GM18873 (cell line): ENCODE results near the gene GPRC5A.
"Not testable (repeated sequence)": the region's sequence is repeated elsewhere in the genome, so short reads cannot be mapped to it uniquely, and the experiment has no call there.

Experiments
- ATAC-seq: cut with Tn5 transposase; IDR thresholded peaks from one replicate; pipeline ENCODE4 v1.9.1; 2021; ENCODE audit warnings: mild to moderate bottlenecking, moderate library complexity, moderate number of reproducible peaks; ENCODE audit not compliant: unreplicated experiment, low FRiP score

Gene GPRC5A, protein sequence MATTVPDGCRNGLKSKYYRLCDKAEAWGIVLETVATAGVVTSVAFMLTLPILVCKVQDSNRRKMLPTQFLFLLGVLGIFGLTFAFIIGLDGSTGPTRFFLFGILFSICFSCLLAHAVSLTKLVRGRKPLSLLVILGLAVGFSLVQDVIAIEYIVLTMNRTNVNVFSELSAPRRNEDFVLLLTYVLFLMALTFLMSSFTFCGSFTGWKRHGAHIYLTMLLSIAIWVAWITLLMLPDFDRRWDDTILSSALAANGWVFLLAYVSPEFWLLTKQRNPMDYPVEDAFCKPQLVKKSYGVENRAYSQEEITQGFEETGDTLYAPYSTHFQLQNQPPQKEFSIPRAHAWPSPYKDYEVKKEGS

DNA sequence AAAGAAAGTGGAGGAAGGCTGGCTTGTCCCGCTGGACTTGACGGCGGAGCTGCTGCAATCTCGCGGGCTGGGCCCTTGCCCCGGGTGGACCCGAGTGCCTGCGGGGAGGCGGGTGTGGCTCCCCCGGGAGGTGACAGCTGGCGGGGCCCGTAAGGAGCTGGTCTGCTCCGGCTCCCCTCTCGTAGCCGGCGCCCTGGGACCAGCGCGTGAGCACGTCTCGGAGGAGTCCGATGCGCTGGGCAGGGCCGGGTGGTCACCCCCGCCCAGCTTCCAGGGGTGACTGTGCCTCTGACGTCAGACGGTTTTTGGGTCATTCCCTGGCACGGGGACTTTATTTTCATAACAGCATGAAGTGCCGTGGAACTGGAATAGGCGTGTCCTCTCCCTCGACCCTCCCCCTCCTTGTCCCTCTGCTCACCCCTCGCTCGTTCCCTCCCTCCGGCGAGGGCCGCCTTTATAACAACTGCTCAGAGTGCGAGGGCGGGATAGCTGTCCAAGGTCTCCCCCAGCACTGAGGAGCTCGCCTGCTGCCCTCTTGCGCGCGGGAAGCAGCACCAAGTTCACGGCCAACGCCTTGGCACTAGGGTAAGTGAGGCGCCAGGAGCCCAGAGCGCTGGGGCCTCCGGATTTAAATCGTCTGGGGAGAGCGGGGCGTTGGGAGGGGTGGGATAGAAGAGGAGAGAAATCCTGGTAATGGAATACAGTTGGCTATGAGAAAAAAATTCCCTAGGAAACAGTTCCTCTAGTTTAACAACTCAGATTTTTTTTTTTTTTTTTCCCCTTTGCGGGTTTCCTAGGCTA, at the start of gene GPRC5A:
TSS of gene GPRC5A (plus strand) at position 483 of the 801 bp plus-strand sequence. CDS start 16,688 bp downstream, outside the sequence.
- no peak for ATAC-seq

DNA sequence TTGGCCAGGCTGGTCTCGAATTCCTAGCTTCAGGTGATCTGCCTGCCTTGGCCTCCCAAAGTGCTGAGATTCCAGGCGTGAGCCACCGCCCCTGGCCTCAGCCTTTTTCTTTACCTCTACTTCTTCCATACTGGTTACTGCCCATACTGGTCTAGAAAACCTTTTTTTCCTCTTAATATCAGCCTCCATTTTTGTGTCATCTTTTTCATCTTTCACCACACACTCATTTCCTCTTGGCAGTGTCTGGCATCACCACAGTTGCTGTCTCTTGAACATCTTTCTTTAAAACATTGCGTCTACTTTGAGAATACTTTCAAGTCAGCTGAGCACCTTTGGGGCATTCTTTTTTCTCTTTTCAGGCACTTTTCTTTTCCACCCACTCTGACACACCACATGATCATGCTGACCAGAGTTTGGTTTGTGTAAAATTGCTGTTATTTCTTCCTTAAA, 45.5 kb upstream of the GPRC5A start:
- ATAC-seq: no peak

DNA sequence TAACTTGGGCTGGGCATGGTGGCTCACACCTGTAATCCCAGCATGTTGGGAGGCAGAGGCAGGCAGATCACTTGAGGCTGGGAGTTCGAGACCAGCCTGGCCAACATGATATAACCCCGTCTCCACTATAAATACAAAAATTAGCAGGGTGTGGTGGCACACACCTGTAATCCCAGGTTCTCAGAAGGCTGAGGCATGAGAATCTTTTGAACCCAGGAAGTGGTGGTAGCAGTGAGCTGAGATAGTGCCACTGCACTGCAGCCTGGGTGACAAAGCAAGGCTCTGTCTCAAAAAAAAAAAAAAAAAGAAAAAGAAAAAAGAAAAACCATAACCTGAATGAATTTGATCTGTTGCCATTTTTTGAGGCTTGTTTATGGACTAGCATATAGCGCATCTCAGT, 44.6 kb upstream of the GPRC5A start:
- ATAC-seq: not testable (repeated sequence)

DNA sequence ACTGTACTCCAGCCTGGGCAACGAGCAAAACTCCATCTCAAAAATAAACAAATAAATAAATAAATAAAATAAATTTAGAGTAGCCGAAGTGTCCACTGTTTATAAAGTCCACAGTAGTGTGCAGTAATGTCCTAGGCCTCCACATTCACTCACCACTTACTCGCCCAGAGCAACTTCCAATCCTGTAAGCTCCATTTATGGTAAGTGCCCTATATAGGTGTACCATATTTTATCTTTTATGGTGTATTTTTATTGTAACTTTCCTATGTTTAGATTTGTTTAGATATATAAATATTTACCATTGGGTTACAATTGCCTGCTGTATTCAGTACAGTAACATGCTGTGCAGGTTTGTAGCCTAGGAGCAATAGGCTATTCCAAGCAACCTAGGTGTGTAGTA, 37.9 kb upstream of the GPRC5A start:
- no peak for ATAC-seq

DNA sequence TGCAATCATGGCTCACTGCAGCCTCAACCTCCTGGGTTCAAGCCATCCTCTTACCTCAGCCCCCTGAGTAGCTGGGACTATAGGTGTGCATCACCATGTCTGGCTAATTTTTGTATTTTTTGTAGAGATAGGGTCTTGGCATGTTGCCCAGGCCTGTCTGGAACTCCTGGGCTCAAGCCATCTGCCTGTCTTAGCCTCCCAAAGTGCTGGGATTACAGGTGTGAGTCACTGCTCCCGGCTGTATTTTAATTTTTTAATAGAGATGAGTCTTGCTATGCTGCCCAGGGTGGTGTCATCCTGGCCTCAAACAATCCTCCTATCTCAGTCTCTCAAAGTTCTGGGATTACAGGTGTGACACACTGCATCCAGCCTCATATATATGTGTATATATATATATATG, 31.7 kb upstream of the GPRC5A start:
- no peak for ATAC-seq

DNA sequence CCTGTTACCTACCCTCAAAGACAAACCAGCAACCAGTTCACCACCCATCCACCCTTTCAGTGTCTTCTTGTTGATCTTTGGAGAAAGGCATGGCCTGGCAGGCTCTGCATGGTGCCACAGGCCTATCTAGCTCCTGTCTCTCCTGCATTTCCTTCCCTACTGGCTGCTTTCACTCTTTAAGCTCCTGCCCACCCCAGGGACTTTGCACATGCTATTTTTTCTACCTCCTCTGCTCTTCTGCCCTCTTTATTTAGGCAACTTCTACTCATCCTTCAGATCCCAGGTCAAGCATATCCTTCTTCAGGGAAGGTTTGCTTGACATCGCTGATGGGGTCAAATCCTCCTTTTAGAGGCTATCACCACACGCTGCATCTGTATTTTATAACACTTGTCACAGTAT, 27.1 kb upstream of the GPRC5A start:
- no peak for ATAC-seq

DNA sequence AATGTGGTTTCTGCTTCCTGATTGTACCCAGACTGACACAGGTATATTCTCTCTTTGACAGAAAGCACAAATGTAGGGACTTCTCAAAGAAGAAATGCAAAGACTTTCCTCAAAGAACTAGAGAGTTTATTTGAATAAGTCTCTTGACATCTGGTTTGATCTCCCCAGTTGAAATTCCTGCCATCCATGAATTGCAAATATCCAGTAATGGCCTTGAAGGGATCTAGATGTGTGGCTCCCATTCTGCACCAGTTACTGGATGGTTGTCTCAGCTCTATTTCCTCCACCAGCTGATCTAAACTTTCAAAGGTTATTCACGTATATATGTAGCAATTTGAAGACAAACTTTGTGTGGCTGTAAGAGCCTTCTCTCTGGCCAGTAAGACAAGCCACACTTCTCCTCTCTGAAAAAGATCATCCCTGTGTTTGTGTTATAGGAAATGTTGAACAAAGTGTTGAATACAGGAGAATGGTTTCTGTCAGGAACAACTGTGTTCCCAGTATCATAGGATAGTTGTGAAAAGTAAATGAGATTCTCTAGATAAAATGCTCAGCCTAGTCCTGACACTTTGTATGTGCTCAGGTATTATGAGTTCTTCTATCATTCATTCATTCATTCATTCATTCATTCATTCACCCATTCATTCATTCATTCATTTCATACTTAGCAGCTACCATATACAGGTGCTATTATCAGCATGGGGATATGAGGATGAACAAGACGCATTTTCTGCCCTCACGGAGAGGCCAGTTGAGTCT, 22.7 kb upstream of the GPRC5A start:
- no peak for ATAC-seq

DNA sequence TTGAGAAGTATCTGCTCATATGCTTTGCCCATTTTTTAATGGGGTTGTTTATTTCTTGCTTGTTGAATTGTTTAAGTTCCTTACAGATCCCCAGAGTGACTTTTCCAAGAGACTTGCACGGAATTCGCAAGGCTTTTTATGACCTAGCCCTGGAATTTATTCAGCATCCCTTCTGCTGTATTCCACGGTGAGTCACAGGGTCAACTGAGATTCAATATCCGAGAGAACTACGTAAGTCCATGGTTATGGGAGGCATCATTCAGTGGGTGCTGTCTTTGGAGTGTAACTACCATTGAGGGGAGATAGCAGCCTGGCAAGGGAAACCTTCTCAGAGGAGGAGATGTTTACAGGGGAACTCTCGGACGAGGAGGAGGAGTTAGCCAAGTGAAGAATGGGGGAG, 20.9 kb upstream of the GPRC5A start:
- ATAC-seq: no peak

DNA sequence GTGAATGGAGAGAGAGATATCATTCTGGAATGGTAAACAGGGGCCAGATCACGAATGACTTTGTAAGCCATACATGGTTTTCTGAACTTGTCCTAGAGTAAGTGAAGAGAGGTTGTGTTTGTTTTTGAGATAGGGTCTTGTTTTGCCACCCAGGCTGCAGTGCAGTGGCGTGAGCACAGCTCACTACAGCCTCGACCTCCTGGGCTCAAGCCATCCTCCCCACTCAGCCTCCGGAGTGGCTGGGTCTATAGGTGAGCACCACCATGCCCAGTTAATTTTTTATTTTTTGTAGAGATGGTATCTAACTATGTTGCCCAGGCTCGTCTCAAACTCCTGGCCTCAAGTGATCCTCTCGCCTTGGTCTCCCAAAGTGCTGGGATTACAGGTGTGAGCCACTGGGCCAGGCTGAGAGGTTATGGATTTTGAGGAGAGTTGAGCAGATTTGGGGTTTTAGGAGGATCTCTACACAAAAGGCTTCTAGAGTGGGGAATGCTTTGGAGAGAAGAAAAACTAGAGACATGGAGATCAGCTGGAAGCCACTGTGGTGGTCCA, 19.7 kb upstream of the GPRC5A start:
- no peak for ATAC-seq

DNA sequence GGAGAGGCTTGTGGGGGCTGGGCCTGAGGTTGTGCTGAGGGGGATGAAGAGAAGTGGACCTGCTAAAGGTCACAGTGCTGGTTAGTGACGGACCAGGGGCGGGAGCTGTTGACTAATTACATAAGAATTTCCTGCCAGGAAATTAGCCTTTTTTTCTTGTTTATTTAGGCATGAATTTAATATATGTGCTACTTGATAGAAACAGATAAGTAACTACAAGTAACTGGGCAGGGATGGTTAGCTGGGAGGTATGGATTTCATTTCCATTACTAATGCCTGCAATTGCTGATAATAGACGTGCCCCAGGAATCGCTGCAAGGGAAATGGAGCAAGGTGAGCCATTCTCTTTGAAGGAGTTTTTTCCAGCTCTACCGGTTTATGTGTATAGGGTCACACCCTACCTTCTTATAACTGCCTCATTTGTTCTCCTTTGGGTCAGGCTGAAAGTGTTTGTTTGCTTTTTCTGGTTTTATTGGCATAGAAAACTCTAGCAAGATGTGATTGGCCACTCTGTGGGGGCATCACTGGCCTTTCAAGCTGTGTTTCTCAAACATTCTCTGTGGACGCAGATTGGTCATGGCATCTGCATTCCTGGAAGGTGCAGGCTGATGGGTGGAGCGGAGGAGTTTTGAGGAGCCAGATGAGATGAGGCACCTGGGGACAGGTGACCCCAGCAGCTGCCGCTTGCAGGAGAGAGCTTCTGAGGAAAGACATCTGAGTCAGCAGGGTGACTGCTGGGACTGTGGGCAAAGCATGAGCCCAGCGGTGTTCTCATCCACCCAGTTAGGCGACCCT, 19.0 kb upstream of the GPRC5A start:
- ATAC-seq: no peak

DNA sequence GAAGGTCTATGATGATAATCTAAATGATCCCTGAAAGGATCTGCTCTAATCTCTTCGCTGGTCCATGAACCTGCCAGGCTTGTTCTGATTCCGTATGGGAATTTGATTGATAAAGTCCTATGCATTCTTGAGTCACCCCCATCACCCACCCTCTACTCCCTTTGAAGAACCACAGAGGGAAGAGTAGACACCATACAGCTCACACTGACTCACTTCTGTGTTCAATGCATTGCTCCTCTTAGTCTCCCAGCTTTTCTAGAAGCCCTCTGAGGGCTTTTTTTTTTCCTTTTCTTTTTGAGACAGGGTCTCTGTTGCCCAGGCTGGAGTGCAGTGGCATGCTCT, 18.5 kb upstream of the GPRC5A start:
- no peak for ATAC-seq

DNA sequence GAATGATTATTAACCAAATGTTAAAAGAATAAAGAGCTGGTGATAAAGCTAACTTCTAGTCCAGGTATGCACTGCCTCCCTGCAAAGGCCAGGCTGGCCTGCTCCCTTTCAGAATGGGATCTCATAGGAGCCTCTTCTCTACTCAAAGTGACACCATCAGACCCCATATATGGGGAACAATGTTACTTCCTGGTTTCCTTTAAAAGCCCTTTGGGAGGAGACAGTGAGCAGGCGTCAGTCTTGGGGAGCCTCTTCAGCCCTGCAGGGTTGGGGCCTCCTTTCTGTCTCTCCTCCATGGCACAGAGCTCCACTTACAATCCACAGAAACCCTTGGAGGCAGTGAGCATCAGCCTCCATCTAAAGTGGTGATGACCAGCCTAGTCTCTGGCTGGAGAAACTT, 17.3 kb upstream of the GPRC5A start:
- ATAC-seq: no peak

DNA sequence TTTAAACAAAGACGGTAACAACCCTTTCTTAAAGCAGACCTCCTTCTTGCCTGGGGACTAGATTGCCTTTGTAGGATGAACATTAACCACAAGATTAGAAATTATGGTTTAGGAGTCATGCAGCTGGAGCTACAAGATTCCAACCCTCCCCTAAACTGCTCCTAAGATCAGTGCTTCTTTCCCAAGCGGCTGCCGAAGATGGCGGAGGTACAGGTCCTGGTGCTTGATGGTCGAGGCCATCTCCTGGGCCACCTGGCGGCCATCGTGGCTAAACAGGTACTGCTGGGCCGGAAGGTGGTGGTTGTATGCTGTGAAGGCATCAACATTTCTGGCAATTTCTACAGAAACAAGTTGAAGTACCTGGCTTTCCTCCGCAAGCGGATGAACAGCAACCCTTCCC, 16.1 kb upstream of the GPRC5A start:
- ATAC-seq: not testable (repeated sequence)

DNA sequence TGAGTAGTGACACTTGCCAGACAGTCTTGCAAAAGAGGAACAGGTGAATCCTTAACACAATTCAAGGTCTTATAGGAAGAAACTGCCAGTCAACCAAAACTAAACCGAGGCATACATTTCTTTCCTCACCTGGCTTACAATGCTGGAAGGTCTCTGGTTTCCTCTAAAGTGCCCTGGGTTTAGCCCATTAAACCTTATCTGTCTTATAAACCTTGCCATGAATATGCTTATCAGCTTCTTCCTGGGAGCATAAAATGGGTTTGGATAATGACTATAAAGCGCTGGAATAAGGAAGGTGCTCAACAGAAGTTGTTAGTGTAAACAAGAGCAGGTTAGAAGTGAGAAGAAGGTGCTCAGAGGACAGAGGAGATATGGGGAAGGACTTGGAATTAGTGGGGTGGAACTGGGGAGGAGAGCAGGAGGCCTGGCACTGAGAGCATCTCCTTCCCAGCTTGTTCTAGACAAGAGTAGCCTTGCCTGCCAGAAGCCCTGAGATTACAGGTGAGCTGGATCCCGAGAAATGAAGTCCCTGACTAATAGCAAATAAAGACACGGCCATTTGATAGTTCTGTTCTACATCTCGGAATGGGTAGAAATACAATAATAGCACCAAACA, 14.1 kb upstream of the GPRC5A start:
- no peak for ATAC-seq

DNA sequence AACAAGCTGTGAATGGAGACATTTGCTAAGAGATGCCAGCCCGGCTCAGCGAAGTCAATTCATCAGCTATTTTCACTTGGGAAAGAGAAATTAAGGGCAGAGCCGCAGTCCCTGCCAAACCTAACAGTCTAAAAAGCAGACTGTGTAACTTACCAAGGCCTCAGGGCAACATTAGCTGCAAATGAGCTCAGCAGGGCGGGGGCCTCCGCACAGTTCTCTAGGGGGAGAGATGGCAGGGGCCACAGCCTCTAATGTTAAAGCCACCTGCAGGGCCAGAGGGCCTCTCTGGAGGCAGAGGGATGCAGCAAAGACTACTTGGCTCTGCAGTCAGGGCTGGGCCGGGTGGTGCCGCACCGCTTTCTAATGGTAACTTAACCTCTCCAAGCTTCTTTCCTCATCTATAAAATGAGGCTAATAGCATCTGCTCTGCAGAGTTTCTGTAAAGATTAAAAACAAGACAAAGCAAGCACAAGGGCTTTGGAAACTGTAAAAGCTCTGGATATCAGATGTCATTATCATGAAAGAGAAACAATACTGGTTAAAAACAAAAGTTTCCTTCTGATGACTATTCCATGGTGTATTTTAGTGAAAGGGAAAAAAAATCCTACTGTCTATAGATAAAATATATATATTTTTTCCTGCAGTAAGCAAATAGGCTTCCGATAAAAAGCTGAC, 13.4 kb upstream of the GPRC5A start:
- no peak for ATAC-seq

DNA sequence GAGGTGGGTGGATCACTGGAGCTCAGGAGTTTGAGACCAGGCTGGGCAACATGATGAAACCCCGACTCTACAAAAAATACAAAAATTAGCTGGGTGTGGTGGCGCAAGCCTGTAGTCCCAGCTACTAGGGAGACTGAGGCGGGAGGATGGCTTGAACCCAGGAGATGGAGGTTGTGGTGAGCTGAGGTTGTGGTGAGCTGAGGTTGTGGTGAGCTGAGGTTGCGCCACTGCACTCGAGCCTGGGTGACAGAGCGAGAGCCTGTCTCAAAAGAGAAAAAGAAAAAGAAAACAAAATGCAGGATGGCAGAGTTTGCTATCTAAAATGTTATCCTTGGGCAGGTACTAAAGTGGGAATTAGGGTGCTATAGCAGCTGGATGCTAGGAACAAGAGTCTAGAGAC, 10.8 kb upstream of the GPRC5A start:
- no peak for ATAC-seq

DNA sequence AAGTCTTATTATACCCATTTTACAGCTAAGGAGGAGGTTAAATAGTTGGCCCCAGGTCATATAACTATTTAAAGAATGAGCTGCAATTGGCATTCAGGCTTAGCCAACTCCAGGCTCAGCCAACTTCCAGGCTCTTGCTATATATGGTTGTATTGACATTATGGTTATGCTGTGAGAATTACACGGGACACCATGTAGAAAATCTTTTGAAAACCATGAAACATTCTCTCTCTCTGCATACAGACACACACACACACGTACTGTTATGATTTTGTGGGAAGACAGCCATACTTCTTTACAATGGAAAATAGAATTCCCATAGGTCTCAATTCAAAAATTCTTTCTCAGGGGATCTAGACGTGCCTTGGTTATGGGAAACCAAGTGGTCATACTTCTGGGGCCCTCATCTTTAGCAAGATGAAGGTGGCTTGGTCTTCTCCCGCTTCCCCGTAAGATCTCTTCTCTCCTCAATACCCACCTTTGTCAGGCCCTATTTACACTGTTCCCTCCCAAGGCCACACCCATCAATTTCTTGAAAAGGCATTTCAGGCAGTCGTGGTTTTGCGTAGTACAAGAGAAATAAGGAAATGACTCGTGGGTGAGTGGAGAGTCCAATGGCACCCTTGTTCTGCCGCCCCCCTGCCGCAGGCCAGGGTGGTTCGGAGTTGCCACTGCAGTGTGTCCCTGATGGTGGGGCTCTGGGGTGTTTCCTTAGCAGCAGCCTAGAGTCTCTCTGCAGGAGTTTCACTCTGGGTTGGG, 10.0 kb upstream of the GPRC5A start:
- no peak for ATAC-seq

DNA sequence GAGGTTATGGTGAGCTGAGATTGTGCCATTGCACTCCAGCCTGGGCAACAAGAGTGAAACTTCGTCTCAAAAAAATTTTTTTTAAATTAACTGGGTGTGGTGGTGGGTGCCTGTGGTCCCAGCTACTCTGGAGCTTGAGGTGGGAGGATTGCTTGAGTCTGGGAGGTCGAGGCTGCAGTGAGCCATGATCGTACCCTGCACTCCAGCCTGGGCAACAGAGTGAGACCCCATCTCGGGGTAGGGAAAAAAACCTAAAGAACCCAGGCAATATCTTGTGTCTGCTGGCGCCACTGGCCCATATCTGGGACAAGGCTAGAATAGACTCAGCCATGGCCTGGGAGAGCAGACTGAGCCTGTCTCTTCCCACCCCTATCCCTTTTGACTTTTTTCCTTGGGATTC, 9.1 kb upstream of the GPRC5A start:
- no peak for ATAC-seq
